ENCODE results near the gene RASAL2.

The RASAL2 gene

DNA sequence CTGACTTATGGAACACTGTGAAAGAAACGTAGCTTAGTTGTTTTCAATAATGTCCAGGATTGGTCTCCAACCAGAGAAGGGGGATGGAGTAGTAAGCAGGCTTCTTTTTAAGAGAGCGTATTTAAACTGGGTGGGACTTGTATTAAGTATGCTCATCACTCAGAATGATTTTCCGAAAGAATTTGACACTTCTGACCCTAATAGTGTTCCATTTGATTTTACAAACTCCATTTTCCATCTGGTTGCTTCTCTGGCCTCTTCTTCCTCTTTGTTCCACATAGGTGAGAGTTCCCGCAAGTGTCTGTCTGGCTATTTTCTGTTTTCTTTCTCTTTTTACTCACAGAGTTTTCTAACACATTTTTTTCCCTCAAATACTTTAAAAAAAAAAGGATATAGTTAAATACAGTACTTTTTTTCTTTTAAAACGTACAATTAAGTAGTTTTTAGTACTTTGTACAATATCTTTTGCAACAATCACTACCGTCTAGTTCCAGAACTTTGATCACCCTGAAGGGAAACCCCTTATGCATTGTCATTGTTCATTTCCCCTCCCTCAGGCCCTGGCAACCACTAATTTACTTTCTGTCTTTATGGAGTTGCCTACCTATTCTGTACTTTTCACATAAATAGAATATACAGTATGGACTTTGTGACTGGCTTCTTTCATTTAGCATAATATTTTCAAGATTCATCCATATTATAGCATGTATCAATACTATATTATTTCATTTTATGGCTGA lies 67.0 kb downstream of the RASAL2 start:
- H3K27ac ChIP-seq (ENCODE audit: low read depth, low read length), result no peak overlapping the region
- no peak overlapping the region for H3K4me3 ChIP-seq (ENCODE audit: low read length)
- H3K36me3 ChIP-seq (ENCODE audit: control insufficient read depth, insufficient read depth, low read length), result no peaks in the 10 kb centered on the region

DNA sequence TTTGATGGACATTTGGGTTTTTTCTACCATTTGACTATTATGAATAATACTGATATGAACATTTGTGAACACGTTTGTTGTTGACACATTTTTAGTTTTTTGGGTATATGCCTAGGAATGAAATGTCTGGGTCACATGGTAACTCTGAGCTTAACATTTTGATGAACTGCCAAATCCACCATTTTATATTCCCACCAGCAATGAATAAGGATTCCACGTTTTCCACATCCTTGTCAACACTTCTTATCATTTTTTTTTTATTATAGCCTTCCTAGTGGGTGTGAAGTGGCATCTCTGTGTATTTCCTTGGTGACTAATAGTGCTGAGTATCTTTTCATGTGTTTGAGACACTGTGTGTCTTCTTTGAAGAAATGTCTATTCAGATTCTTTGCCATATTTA lies 67.6 kb downstream of the RASAL2 start:
- no peaks in the 10 kb centered on the region for H3K4me1 ChIP-seq (ENCODE audit: control insufficient read depth, insufficient read depth, low read length)
- no peak overlapping the region for H3K4me3 ChIP-seq (ENCODE audit: low read length)
- H3K36me3 ChIP-seq (ENCODE audit: control insufficient read depth, insufficient read depth, low read length), result no peaks in the 10 kb centered on the region
- no peak overlapping the region for H3K27ac ChIP-seq (ENCODE audit: low read depth, low read length)
- H3K9ac ChIP-seq (ENCODE audit: low read length), result no peak overlapping the region
- H3K27me3 ChIP-seq (ENCODE audit: control insufficient read depth, insufficient read depth, low read length), result no peaks in the 10 kb centered on the region

More for the DNA sequence above, 67.0 kb downstream of the RASAL2 start:
- no peaks in the 10 kb centered on the region for H3K4me1 ChIP-seq (ENCODE audit: control insufficient read depth, insufficient read depth, low read length)
- no peak overlapping the region for H3K9ac ChIP-seq (ENCODE audit: low read length)
- no peaks in the 10 kb centered on the region for H3K27me3 ChIP-seq (ENCODE audit: control insufficient read depth, insufficient read depth, low read length)

DNA sequence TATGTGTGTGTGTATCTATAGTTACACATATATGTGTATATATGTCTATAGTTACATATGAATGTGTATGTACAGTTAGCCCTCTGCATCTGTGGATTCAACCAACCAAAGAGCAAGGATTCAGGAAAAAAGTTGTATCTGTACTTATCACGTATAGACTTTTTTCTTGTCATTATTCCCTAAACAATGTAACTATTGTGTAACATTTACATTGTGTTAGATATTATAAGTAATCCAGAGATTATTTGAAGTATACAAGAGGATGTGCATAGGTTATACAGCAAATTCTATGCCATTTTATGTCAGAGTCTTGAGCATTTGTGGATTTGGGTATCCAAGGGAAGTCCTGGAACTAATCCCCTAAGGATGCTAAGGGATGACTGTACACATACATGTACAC lies 71.3 kb downstream of the RASAL2 start:
- Histone ChIP-seq H3K9ac (ENCODE audit: low read length) (no peak overlapping the region), H3K36me3 (ENCODE audit: control insufficient read depth, insufficient read depth, low read length) (no peaks in the 10 kb centered on the region), H3K27me3 (ENCODE audit: control insufficient read depth, insufficient read depth, low read length) (no peaks in the 10 kb centered on the region), H3K4me1 (ENCODE audit: control insufficient read depth, insufficient read depth, low read length) (no peaks in the 10 kb centered on the region), H3K4me3 (ENCODE audit: low read length) (no peak overlapping the region), H3K27ac (ENCODE audit: low read depth, low read length) (no peak overlapping the region)

DNA sequence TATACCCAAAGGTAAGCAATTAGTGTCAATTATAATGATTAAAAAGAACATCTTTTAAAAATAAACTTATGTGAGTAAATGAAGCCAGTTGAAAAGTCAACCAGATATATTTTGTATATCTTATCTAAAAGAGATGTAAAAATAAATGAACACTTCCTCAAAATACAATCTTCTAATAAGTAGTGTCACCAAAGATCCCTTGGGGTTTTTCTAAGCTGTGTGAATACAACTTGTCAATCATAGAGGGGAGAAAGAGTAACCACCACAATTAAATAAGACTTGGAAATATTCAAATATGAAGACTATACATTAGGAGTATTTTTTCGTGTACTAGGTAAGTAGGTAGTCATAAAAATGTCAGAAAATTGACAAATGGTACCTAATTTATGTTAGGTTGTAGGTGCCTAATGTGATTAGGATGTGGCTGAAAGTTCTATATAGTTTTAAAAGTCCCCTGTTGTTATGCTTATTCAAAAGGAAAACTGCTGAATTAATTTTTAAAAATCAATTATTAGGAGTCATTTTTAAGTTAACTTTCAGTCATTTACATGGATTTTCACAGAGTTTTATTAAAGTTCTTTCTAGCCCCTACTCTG lies 72.6 kb downstream of the RASAL2 start:
- no peak overlapping the region for H3K4me3 ChIP-seq (ENCODE audit: low read length)
- no peaks in the 10 kb centered on the region for H3K27me3 ChIP-seq (ENCODE audit: control insufficient read depth, insufficient read depth, low read length)
- H3K27ac ChIP-seq (ENCODE audit: low read depth, low read length), result no peak overlapping the region
- H3K36me3 ChIP-seq (ENCODE audit: control insufficient read depth, insufficient read depth, low read length), result no peaks in the 10 kb centered on the region
- H3K4me1 ChIP-seq (ENCODE audit: control insufficient read depth, insufficient read depth, low read length), result no peaks in the 10 kb centered on the region
- H3K9ac ChIP-seq (ENCODE audit: low read length), result no peak overlapping the region

DNA sequence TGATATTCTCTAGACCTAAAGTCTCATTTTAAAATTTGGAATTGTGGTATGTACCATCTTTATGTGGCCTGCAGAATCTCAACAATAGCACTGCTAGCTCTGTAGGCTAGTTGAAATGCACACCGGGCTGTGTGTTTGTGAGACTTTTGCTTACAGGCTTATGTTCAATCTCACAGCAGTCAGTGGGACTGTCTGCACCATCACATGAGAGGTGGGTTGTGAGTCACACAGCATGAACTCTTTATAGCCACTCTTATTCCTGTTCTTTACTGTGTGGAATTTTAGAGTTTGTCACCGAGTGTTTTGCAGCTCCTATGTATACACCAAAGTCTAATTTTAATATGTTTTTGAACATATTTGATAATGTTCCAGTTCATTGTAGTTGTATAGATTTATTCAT lies 74.6 kb downstream of the RASAL2 start:
- no peak overlapping the region for H3K9ac ChIP-seq (ENCODE audit: low read length)
- no peak overlapping the region for H3K4me3 ChIP-seq (ENCODE audit: low read length)
- no peak overlapping the region for H3K27ac ChIP-seq (ENCODE audit: low read depth, low read length)
- H3K4me1 ChIP-seq (ENCODE audit: control insufficient read depth, insufficient read depth, low read length), result no peaks in the 10 kb centered on the region
- H3K27me3 ChIP-seq (ENCODE audit: control insufficient read depth, insufficient read depth, low read length), result no peaks in the 10 kb centered on the region
- H3K36me3 ChIP-seq (ENCODE audit: control insufficient read depth, insufficient read depth, low read length), result no peaks in the 10 kb centered on the region

DNA sequence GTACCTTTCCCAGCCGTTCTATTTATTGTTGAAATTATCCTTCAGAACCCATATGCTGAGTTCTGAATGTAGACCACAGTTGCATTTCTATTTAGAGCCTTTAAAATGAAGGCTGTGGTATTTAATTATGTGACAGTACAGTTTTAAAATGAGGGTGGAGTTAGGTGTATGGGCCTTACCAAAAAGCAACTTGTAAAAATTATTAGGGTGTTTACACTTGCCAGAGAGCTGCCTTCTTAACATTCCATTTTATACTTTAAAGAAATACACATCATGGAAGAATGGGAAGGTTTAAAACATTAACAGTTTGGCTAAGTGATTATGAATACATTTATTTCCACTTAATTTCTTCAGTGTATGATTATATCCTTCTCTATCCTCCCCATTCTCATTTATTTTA lies 75.7 kb downstream of the RASAL2 start:
- Histone ChIP-seq H3K36me3 (ENCODE audit: control insufficient read depth, insufficient read depth, low read length) (no peaks in the 10 kb centered on the region), H3K27ac (ENCODE audit: low read depth, low read length) (no peak overlapping the region), H3K4me1 (ENCODE audit: control insufficient read depth, insufficient read depth, low read length) (no peaks in the 10 kb centered on the region), H3K27me3 (ENCODE audit: control insufficient read depth, insufficient read depth, low read length) (no peaks in the 10 kb centered on the region), H3K9ac (ENCODE audit: low read length) (no peak overlapping the region), H3K4me3 (ENCODE audit: low read length) (no peak overlapping the region)

DNA sequence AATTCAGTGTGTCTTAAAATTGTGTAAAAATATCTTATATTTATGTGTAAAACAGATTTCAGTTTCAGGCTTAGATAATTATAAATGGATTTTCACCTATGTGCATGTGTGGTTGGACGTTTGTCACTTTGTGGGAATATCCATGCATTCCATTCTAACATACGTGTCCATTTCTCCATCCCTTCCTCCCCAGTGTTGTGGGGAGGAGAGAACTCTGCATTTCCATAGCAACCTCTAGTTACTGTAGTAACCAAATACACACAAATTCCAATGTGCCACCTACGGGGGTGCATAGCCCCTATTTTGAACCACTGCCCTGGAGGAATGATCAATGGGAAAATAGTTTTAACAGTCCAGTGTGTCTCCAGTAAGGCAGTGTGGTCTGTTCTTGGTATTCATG lies 79.0 kb downstream of the RASAL2 start:
- Histone ChIP-seq H3K27me3 (ENCODE audit: control insufficient read depth, insufficient read depth, low read length) (no peaks in the 10 kb centered on the region), H3K4me1 (ENCODE audit: control insufficient read depth, insufficient read depth, low read length) (no peaks in the 10 kb centered on the region), H3K9ac (ENCODE audit: low read length) (no peak overlapping the region), H3K36me3 (ENCODE audit: control insufficient read depth, insufficient read depth, low read length) (no peaks in the 10 kb centered on the region), H3K4me3 (ENCODE audit: low read length) (no peak overlapping the region), H3K27ac (ENCODE audit: low read depth, low read length) (no peak overlapping the region)

DNA sequence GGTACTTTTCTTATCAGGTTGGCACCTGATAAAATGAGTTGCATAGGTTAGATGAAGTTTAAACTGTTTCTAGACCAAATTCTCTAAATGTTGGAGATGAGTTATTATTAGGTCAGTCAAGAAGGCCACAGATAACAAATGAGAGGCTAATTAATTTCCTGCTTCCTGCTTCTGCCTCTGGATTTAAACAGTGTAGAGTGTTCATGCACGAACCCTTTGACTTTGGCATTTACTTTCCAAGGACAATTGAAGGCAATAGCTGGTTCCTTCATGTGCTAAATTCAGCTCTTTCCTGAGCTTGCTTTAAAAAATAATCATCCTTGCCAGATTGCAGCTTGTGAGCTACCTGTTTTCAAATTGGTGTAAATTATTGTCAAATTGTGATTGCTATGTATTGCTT lies 80.6 kb downstream of the RASAL2 start:
- H3K27me3 ChIP-seq (ENCODE audit: control insufficient read depth, insufficient read depth, low read length), result no peaks in the 10 kb centered on the region
- no peak overlapping the region for H3K4me3 ChIP-seq (ENCODE audit: low read length)
- H3K4me1 ChIP-seq (ENCODE audit: control insufficient read depth, insufficient read depth, low read length), result no peaks in the 10 kb centered on the region
- H3K27ac ChIP-seq (ENCODE audit: low read depth, low read length), result no peak overlapping the region
- H3K9ac ChIP-seq (ENCODE audit: low read length), result no peak overlapping the region
- H3K36me3 ChIP-seq (ENCODE audit: control insufficient read depth, insufficient read depth, low read length), result no peaks in the 10 kb centered on the region

DNA sequence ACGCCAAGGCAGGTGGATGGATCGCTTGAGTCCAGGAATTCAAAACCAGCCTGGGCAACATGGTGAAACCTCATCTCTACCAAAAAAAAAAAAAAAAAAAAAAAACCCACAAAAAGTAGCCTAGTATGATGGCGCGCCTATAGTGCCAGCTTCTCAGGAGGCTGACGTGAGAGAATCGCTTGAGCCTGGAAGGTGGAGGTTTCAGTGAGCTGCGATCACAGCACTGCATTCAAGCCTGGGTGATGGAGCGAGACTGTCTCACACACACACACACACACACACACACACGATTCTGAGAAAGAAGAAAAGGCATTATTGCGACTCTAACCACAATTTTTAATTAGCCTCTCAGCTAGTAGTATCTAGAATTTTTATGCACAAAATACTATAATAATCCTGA lies 86.5 kb downstream of the RASAL2 start:
- no peak overlapping the region for H3K4me3 ChIP-seq (ENCODE audit: low read length)
- H3K4me1 ChIP-seq (ENCODE audit: control insufficient read depth, insufficient read depth, low read length), result no peaks in the 10 kb centered on the region
- no peak overlapping the region for H3K9ac ChIP-seq (ENCODE audit: low read length)
- no peaks in the 10 kb centered on the region for H3K36me3 ChIP-seq (ENCODE audit: control insufficient read depth, insufficient read depth, low read length)
- no peak overlapping the region for H3K27ac ChIP-seq (ENCODE audit: low read depth, low read length)
- no peaks in the 10 kb centered on the region for H3K27me3 ChIP-seq (ENCODE audit: control insufficient read depth, insufficient read depth, low read length)

DNA sequence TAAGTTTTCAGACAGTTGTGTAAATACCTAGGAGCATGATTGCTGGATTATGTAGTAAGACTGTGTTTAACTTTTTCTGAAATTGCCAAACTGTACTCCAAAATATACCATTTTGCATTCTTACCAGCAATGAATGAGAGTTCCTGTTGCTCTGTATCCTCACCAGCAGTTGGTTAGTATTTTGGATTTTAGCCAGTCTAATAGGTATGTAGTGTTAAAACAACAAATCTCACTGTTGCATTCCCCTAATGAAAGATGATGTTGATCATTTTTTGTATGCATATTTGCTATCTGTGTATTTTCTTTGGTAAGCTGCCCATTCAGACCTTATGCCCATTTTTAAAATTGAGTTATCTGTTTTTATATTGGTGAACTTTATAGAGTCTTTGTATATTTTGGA lies 89.9 kb downstream of the RASAL2 start:
- Histone ChIP-seq H3K27me3 (ENCODE audit: control insufficient read depth, insufficient read depth, low read length) (no peaks in the 10 kb centered on the region), H3K4me3 (ENCODE audit: low read length) (no peak overlapping the region), H3K4me1 (ENCODE audit: control insufficient read depth, insufficient read depth, low read length) (no peaks in the 10 kb centered on the region), H3K9ac (ENCODE audit: low read length) (no peak overlapping the region), H3K27ac (ENCODE audit: low read depth, low read length) (no peak overlapping the region), H3K36me3 (ENCODE audit: control insufficient read depth, insufficient read depth, low read length) (no peaks in the 10 kb centered on the region)

DNA sequence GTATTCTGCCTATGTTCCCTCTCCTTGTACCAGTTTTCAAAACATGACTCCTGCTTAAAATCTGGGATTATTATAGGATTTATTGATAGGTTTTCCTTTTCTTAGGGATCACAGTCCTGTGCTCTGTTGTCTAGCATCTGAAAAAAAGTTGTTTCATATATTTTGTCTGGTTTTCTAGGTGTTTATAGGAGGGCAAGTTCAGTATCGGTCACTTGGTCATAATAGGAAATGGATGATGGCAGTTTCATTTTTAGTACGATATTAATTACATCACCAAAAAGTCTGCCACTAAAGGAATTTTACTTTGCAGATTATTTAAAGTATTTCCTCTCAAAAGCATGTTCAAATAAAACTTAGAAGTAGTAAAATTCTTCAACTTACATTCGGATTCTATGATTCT lies 94.4 kb downstream of the RASAL2 start:
- no peak overlapping the region for H3K27ac ChIP-seq (ENCODE audit: low read depth, low read length)
- H3K9ac ChIP-seq (ENCODE audit: low read length), result no peak overlapping the region
- no peaks in the 10 kb centered on the region for H3K27me3 ChIP-seq (ENCODE audit: control insufficient read depth, insufficient read depth, low read length)
- no peaks in the 10 kb centered on the region for H3K4me1 ChIP-seq (ENCODE audit: control insufficient read depth, insufficient read depth, low read length)
- no peaks in the 10 kb centered on the region for H3K36me3 ChIP-seq (ENCODE audit: control insufficient read depth, insufficient read depth, low read length)
- H3K4me3 ChIP-seq (ENCODE audit: low read length), result no peak overlapping the region

DNA sequence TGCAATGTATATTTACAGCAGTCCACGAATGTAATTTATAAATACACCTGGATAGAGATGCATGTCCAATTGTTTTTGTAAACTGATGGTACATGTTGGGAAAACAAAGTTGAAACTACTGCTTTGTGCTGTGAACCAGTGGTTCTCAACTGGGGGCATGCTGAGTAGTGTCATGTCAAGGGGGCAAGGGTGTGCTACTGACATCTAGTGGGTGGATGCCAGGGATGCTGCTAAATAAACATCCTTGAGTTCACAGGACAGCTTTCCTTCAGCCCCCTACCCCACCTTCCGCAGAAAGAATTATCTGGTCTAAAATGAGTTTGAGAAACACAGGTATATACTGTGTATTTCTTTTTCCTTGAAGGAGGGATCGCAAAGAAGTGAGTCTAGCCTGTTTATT lies 95.9 kb downstream of the RASAL2 start:
- no peak overlapping the region for H3K27ac ChIP-seq (ENCODE audit: low read depth, low read length)
- H3K4me3 ChIP-seq (ENCODE audit: low read length), result no peak overlapping the region
- H3K4me1 ChIP-seq (ENCODE audit: control insufficient read depth, insufficient read depth, low read length), result no peaks in the 10 kb centered on the region
- H3K36me3 ChIP-seq (ENCODE audit: control insufficient read depth, insufficient read depth, low read length), result no peaks in the 10 kb centered on the region
- no peak overlapping the region for H3K9ac ChIP-seq (ENCODE audit: low read length)
- no peaks in the 10 kb centered on the region for H3K27me3 ChIP-seq (ENCODE audit: control insufficient read depth, insufficient read depth, low read length)

DNA sequence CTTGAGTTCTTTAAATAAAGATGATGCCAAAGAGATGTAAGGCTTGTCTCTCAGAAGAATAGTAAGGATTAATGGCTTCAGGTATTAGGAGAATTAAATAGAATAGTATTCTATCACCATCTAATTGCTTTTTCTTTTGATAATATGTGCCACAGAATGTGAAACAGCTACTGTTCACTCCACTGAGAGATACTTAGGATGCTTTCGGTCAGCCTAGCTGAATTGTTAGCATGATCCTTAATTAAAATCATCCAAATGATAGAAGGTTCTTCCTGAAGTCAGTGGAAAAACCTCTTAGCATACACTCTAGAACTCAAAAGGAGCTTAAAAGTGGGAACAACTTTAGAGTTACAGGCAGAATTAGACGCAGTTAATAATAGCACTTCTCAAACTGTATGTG lies 97.0 kb downstream of the RASAL2 start:
- no peaks in the 10 kb centered on the region for H3K4me1 ChIP-seq (ENCODE audit: control insufficient read depth, insufficient read depth, low read length)
- H3K4me3 ChIP-seq (ENCODE audit: low read length), result no peak overlapping the region
- H3K36me3 ChIP-seq (ENCODE audit: control insufficient read depth, insufficient read depth, low read length), result no peaks in the 10 kb centered on the region
- no peak overlapping the region for H3K9ac ChIP-seq (ENCODE audit: low read length)
- no peak overlapping the region for H3K27ac ChIP-seq (ENCODE audit: low read depth, low read length)
- H3K27me3 ChIP-seq (ENCODE audit: control insufficient read depth, insufficient read depth, low read length), result no peaks in the 10 kb centered on the region
